CD4-positive, alpha-beta T cell (primary cell): ENCODE results near the gene RAMP3. TPM values are rescaled to one million over a fixed set of nuclear protein-coding genes. Genes with fewer than 3 reads are reported as not detected.

Experiments
- ATAC-seq: fragments of 200-7000 bp; cut with Tn5 transposase; one replicate; pipeline ENCODE4 v1.10.0; 2022; ENCODE audit warnings: mild to moderate bottlenecking; ENCODE audit not compliant: poor library complexity
- CTCF ChIA-PET: fragments of 350-600 bp; sonication (Branson Sonifier 250); formaldehyde crosslinking; loops from one replicate; lab custom pipeline; 2021; ENCODE audit warnings: antibody characterized with exemption, inconsistent platforms; lab: Charles Lee
- POLR2A ChIA-PET: fragments of 350-600 bp; sonication (Branson Sonifier 250); formaldehyde crosslinking; loops from one replicate; lab custom pipeline; 2021; ENCODE audit warnings: antibody characterized with exemption, inconsistent platforms; lab: Charles Lee
- DNase-seq, 14 experiments: peaks; one replicate each; pipeline ENCODE4 v3.0.0-alpha.2; 2013 to 2020; ENCODE audit warnings: mixed read lengths in 2 of 14
- H3K27ac ChIP-seq, 2 donors: one replicate each; pipeline versions ENCODE4 v1.5.1 to v1.7.0; 2013; ENCODE audit warnings: low read length in 2 of 2, low read depth in 1 of 2, mild to moderate bottlenecking in 1 of 2
- H3K27me3 ChIP-seq, 2 experiments: 1 replicate in 1 of 2; 2 replicates in 1 of 2; pipeline versions ENCODE4 v1.6.1 to v1.7.0; 2013; ENCODE audit warnings: low read length in 2 of 2, control low read depth in 1 of 2, mild to moderate bottlenecking in 1 of 2, moderate library complexity in 1 of 2; ENCODE audit not compliant: insufficient read depth in 2 of 2, control insufficient read depth in 1 of 2
- H3K36me3 ChIP-seq: one replicate; pipeline ENCODE4 v1.6.1; 2013; ENCODE audit warnings: low read length, control low read depth; ENCODE audit not compliant: insufficient read depth
- H3K4me1 ChIP-seq: one replicate; pipeline ENCODE4 v1.6.1; 2013; ENCODE audit warnings: low read length, control low read depth; ENCODE audit not compliant: insufficient read depth
- H3K4me3 ChIP-seq: one replicate; pipeline ENCODE4 v1.5.1; 2013; ENCODE audit warnings: mild to moderate bottlenecking, low read length, moderate library complexity
- H3K9me3 ChIP-seq, 2 experiments: 1 replicate in 1 of 2; 2 replicates in 1 of 2; pipeline versions ENCODE4 v1.6.1 to v1.7.0; 2013; ENCODE audit warnings: low read length in 2 of 2, mild to moderate bottlenecking in 2 of 2, control low read depth in 1 of 2, moderate library complexity in 1 of 2; ENCODE audit not compliant: control insufficient read depth in 1 of 2, insufficient read depth in 1 of 2
- H3K27ac Mint-ChIP-seq: one replicate; pipeline ENCODE4 v1.8.0; 2020; ENCODE audit warnings: mixed read lengths
- H3K27me3 Mint-ChIP-seq: one replicate; pipeline ENCODE4 v1.8.0; 2021; ENCODE audit warnings: mixed read lengths
- H3K36me3 Mint-ChIP-seq: one replicate; pipeline ENCODE4 v1.8.0; 2021; ENCODE audit warnings: low read depth, mixed read lengths
- H3K4me1 Mint-ChIP-seq: one replicate; pipeline ENCODE4 v1.8.0; 2021; ENCODE audit warnings: low read depth, mixed read lengths
- H3K4me3 Mint-ChIP-seq: one replicate; pipeline ENCODE4 v1.8.0; 2020; ENCODE audit warnings: mild to moderate bottlenecking, mixed read lengths
- H3K9me3 Mint-ChIP-seq: one replicate; pipeline ENCODE4 v1.8.0; 2020; ENCODE audit warnings: mixed read lengths
- intact Hi-C, 2 experiments: fragments of 100-400 bp; cut with DNase I in 1 of 2; cut with micrococcal nuclease in 1 of 2; formaldehyde crosslinking; loops; one replicate each; pipeline versions ENCODE4 v1.15.1 to v1.9.0; 2023 to 2025; cut with DNase I, micrococcal nuclease
- total RNA-seq, 174 experiments: library from RNA in 2 of 174; stranded (reverse) in 2 of 174; gene quantifications; one replicate each; pipeline ENCODE4 v1.2.3 and lab custom pipeline; 2021 to 2026
- TF ChIP-seq, protein P1 (sequence below): fragments of 200-600 bp; IDR thresholded peaks from one replicate; pipeline ENCODE4 v1.8.0; 2022; ENCODE audit warnings: antibody characterized with exemption, mild to moderate bottlenecking

Gene RAMP3
- total RNA-seq, 2 experiments from 2014 or later = not detected

DNA sequence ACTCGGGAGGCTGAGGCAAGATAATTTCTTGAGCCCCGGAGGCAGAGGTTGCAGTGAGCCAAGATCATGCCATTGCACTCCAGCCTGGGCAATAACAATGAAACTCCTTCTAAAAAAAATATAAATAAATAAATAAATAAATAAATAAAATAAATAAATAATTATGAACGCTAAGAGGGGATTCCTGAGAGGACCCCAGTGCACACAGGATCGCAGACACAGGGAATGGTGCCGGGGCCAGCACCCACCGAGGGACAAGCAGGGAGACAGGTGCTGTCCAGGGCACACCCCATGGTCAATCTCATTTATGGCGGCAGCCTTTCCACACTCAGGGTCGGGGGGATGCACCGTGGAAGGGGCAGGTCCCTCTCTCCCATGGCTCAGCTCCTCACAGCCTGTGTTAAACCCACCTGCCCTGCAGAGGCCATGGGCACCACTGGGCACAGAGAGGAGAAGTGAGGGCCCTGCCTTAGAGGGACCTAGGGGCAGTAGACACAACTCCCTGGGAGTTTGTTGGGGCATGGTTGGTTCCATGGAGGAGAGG lies 2.2 kb upstream of the RAMP3 start:
- DNase-seq (peak in 1 of 14 experiments; percentile 29), ATAC-seq (no peak)
- no peaks in the 10 kb centered on the region for H3K9me3 ChIP-seq
- peaks cover 7% of the 10 kb centered on the region for H3K4me1 ChIP-seq
- H3K4me3 Mint-ChIP-seq = no peak overlapping the region
- H3K27ac ChIP-seq = no peak overlapping the region
- H3K36me3 ChIP-seq = no peaks in the 10 kb centered on the region
- peaks cover 42% of the 10 kb centered on the region for H3K27me3 Mint-ChIP-seq
- POLR2A ChIA-PET = no interaction called here
- no peaks in the 10 kb centered on the region for H3K9me3 Mint-ChIP-seq
- peaks cover 15 to 29% of the 10 kb centered on the region in 2 experiments for H3K27me3 ChIP-seq
- CTCF ChIA-PET = no interaction called here
- no peaks in the 10 kb centered on the region for H3K36me3 Mint-ChIP-seq
- TF ChIP-seq, protein P1, sequence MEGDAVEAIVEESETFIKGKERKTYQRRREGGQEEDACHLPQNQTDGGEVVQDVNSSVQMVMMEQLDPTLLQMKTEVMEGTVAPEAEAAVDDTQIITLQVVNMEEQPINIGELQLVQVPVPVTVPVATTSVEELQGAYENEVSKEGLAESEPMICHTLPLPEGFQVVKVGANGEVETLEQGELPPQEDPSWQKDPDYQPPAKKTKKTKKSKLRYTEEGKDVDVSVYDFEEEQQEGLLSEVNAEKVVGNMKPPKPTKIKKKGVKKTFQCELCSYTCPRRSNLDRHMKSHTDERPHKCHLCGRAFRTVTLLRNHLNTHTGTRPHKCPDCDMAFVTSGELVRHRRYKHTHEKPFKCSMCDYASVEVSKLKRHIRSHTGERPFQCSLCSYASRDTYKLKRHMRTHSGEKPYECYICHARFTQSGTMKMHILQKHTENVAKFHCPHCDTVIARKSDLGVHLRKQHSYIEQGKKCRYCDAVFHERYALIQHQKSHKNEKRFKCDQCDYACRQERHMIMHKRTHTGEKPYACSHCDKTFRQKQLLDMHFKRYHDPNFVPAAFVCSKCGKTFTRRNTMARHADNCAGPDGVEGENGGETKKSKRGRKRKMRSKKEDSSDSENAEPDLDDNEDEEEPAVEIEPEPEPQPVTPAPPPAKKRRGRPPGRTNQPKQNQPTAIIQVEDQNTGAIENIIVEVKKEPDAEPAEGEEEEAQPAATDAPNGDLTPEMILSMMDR = no peak
- no peak overlapping the region for H3K27ac Mint-ChIP-seq
- H3K4me1 Mint-ChIP-seq = peaks cover 14% of the 10 kb centered on the region
- intact Hi-C loops = no loop called here
- H3K4me3 ChIP-seq = no peak overlapping the region

DNA sequence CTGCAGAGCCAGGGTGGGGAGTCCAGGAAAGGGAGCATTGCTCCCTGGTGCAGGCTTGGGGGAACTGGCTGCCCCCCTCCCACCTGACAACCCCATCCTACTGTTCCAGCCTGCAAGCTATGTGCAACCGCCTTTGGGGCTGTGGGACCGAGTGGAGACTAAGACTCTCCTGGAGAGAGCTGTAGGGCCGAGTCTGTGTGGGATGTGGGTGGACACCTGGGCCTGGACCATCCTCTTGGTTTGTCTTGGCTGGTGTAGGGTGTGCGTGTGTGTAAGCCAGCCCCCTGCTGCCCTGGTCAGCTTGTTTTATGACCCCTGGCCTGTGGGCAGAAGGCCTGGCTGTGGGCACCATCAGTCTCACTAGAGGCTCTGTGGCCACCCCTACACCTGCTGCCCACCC lies 1.6 kb upstream of the RAMP3 start:
- Mint-ChIP-seq H3K9me3 (no peaks in the 10 kb centered on the region), H3K36me3 (no peaks in the 10 kb centered on the region), H3K27me3 (peaks cover 42% of the 10 kb centered on the region), H3K4me1 (peaks cover 15% of the 10 kb centered on the region), H3K27ac (no peak overlapping the region), H3K4me3 (no peak overlapping the region)
- no peak overlapping the region for H3K27ac ChIP-seq
- ATAC-seq = no peak
- peaks cover 7% of the 10 kb centered on the region for H3K4me1 ChIP-seq
- H3K36me3 ChIP-seq = no peaks in the 10 kb centered on the region
- peaks cover 15 to 29% of the 10 kb centered on the region in 2 experiments for H3K27me3 ChIP-seq
- H3K4me3 ChIP-seq = no peak overlapping the region
- CTCF ChIA-PET = no interaction called here
- intact Hi-C loops = no loop called here
- POLR2A ChIA-PET = no interaction called here
- TF ChIP-seq, protein P1 = no peak
- H3K9me3 ChIP-seq = no peaks in the 10 kb centered on the region
- no peak for DNase-seq

DNA sequence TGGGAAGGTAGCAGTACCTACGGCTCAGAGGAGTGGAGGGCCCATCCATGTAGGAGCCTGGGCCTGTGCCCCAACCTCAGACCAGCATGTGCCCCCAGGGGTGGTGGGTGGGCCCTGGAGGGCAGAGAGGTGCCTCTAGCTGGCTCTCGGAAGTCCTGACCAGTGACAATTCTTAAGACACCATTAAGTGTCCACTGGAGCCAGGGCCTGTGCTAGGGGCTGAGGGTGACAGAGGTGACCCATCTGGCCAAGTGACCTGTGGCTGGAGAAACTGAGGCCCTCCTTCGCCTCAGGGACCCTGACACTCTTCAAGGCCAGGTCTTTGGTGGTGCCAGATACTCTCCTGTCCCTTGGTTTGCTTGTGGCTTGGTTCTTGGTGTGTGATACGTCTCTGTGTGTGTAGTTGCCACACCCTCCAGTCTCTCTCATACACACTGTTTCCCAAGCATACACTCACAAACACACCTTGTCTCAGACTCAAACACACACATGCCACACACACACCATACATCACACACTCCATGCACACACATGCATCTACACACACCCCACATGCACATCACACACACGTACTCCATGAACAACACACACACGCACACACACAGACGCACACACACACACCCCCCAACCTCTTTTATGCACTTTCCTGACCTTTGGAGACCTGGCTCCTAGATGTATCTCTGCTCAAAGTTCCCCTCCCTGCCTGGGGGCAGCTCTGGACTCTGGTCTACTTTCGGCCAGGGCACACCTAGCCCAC lies 897 bp upstream of the RAMP3 start:
- Mint-ChIP-seq H3K27ac (no peak overlapping the region), H3K36me3 (no peaks in the 10 kb centered on the region), H3K4me1 (peaks cover 15% of the 10 kb centered on the region), H3K9me3 (no peaks in the 10 kb centered on the region), H3K27me3 (peaks cover 42% of the 10 kb centered on the region), H3K4me3 (no peak overlapping the region)
- H3K9me3 ChIP-seq = no peaks in the 10 kb centered on the region
- H3K4me3 ChIP-seq = no peak overlapping the region
- no peak overlapping the region for H3K27ac ChIP-seq
- no peak for DNase-seq
- ChIA-PET POLR2A (no interaction called here), CTCF (no interaction called here)
- TF ChIP-seq, protein P1 = no peak
- peaks cover 7% of the 10 kb centered on the region for H3K4me1 ChIP-seq
- peaks cover 13 to 29% of the 10 kb centered on the region in 2 experiments for H3K27me3 ChIP-seq
- no peaks in the 10 kb centered on the region for H3K36me3 ChIP-seq
- intact Hi-C loops = no loop called here
- ATAC-seq = no peak
